PFSK-1 (cell line): ENCODE data around the gene HOTAIR.

Experiments used
- FOXP2 ChIP-seq: optimal IDR thresholded peaks from 2 replicates; pipeline ENCODE3; 2011; ENCODE audit warnings: borderline replicate concordance, control low read depth, inconsistent platforms; ENCODE audit not compliant: insufficient read depth; ENCODE audit errors: extremely low read length, extremely low read depth
- POLR2AphosphoS5 ChIP-seq: IDR thresholded peaks from 2 replicates; pipeline ENCODE4 v1.6.1; 2012; ENCODE audit warnings: low read depth, mild to moderate bottlenecking, control low read depth, low read length, moderate library complexity
- REST ChIP-seq, 2 experiments: IDR thresholded peaks; 2 replicates each; pipeline versions ENCODE4 v1.6.1 to v1.8.0; 2011 to 2012; ENCODE audit warnings: low read depth in 2 of 2, low read length in 2 of 2, control low read depth in 1 of 2, inconsistent platforms in 1 of 2, mild to moderate bottlenecking in 1 of 2, moderate library complexity in 1 of 2; ENCODE audit not compliant: insufficient read depth in 1 of 2
- SIN3A ChIP-seq: IDR thresholded peaks from 2 replicates; pipeline ENCODE4 v1.6.1; 2012; ENCODE audit warnings: mild to moderate bottlenecking, low read length, moderate library complexity, borderline replicate concordance; ENCODE audit not compliant: insufficient read depth
- TAF1 ChIP-seq: IDR thresholded peaks from 2 replicates; pipeline ENCODE4 v1.6.1; 2012; ENCODE audit warnings: low read length, control low read depth, borderline replicate concordance; ENCODE audit not compliant: insufficient read depth

Gene HOTAIR

GRCh38 chr12:53941750-53942149 lies 33.0 kb downstream of the HOTAIR start:
- TF ChIP-seq TAF1 (no peak), REST (IDR thresholded peaks at IDR 0.05; ENCODE audit: insufficient read depth in 1 of 2, low read depth in 2 of 2, low read length in 2 of 2) (no peak), POLR2AphosphoS5 (no peak), FOXP2 (no peak), SIN3A (no peak)

- TF ChIP-seq POLR2AphosphoS5: no peak
- no peak for TF ChIP-seq TAF1
- no peak for TF ChIP-seq REST (IDR thresholded peaks at IDR 0.05; ENCODE audit: insufficient read depth in 1 of 2, low read depth in 2 of 2, low read length in 2 of 2)
- no peak for TF ChIP-seq SIN3A
- TF ChIP-seq FOXP2: no peak
Observed at GRCh38 chr12:53941187-53941586, 33.6 kb downstream of the HOTAIR start.

- TF ChIP-seq TAF1: no peak
- TF ChIP-seq POLR2AphosphoS5: no peak
- no peak for TF ChIP-seq FOXP2
- no peak for TF ChIP-seq REST (IDR thresholded peaks at IDR 0.05; ENCODE audit: insufficient read depth in 1 of 2, low read depth in 2 of 2, low read length in 2 of 2)
- TF ChIP-seq SIN3A: no peak
Observed at GRCh38 chr12:53940443-53941014, 34.2 kb downstream of the HOTAIR start.

GRCh38 chr12:53939141-53940108 lies 35.3 kb downstream of the HOTAIR start:
- TF ChIP-seq TAF1: no peak
- TF ChIP-seq REST (IDR thresholded peaks at IDR 0.05; ENCODE audit: insufficient read depth in 1 of 2, low read depth in 2 of 2, low read length in 2 of 2): no peak
- TF ChIP-seq FOXP2: no peak
- TF ChIP-seq SIN3A: no peak
- no peak for TF ChIP-seq POLR2AphosphoS5
